MM.1S (cell line): ENCODE measurements around the gene IKBKG.
A peak's percentile ranks its signal among the peaks of the same experiment; 100 is the strongest.
"Not testable (repeated sequence)": the region's sequence is repeated elsewhere in the genome, so short reads cannot be mapped to it uniquely, and the experiment has no call there.

ENCODE experiments used
- DNase-seq: peaks from one replicate; pipeline ENCODE4 v3.0.0-alpha.2; 2015
- H2AFZ ChIP-seq: fragments of 300-600 bp; sonication (generic); 2 replicates; pipeline ENCODE4 v1.6.0; 2016; ENCODE audit warnings: antibody characterized with exemption, low read length
- H3F3A ChIP-seq: fragments of 300-600 bp; sonication (generic); 2 replicates; pipeline ENCODE4 v1.6.1; 2016; ENCODE audit warnings: mild to moderate bottlenecking, antibody characterized with exemption, low read length, moderate library complexity, mixed read lengths; ENCODE audit not compliant: insufficient read depth
- H3K27ac ChIP-seq: fragments of 300-600 bp; sonication (generic); 2 replicates; pipeline ENCODE4 v1.5.1; 2016; ENCODE audit warnings: mild to moderate bottlenecking, low read length
- H3K27me3 ChIP-seq: fragments of 300-600 bp; sonication (generic); replicated peaks from 2 replicates; pipeline ENCODE4 v1.6.0; 2016; ENCODE audit warnings: low read length; ENCODE audit not compliant: insufficient read depth
- H3K36me3 ChIP-seq: fragments of 300-600 bp; sonication (generic); replicated peaks from 2 replicates; pipeline ENCODE4 v1.6.1; 2016; ENCODE audit warnings: mild to moderate bottlenecking, low read length, mixed read lengths; ENCODE audit not compliant: insufficient read depth
- H3K4me1 ChIP-seq: fragments of 300-600 bp; sonication (generic); 2 replicates; pipeline ENCODE4 v1.6.1; 2016; ENCODE audit warnings: low read length, mixed read lengths
- H3K4me2 ChIP-seq: fragments of 300-600 bp; sonication (generic); 2 replicates; pipeline ENCODE4 v1.6.0; 2016; ENCODE audit warnings: low read depth, low read length
- H3K4me3 ChIP-seq: fragments of 300-600 bp; sonication (generic); 2 replicates; pipeline ENCODE4 v1.5.1; 2016; ENCODE audit warnings: low read length, mixed read lengths
- H3K79me2 ChIP-seq: fragments of 300-600 bp; sonication (generic); 2 replicates; pipeline ENCODE4 v1.6.1; 2016; ENCODE audit warnings: mixed run types, low read length, mixed read lengths
- H3K9ac ChIP-seq: fragments of 300-600 bp; sonication (generic); 2 replicates; pipeline ENCODE4 v1.6.1; 2016; ENCODE audit warnings: low read length, mixed read lengths
- H3K9me2 ChIP-seq: fragments of 300-600 bp; sonication (generic); replicated peaks from 2 replicates; pipeline ENCODE4 v1.6.1; 2016; ENCODE audit warnings: mild to moderate bottlenecking, low read length, mixed read lengths; ENCODE audit not compliant: insufficient read depth
- H3K9me3 ChIP-seq: fragments of 300-600 bp; sonication (generic); replicated peaks from 2 replicates; pipeline ENCODE4 v1.6.1; 2016; ENCODE audit warnings: mild to moderate bottlenecking, low read length, mixed read lengths; ENCODE audit not compliant: insufficient read depth
- H4K20me1 ChIP-seq: fragments of 300-600 bp; sonication (generic); 2 replicates; pipeline ENCODE4 v1.6.1; 2016; ENCODE audit warnings: mild to moderate bottlenecking, low read length, moderate library complexity, mixed read lengths; ENCODE audit not compliant: insufficient read depth
- CTCF ChIP-seq: fragments of 300-600 bp; sonication (generic); IDR thresholded peaks from 2 replicates; pipeline ENCODE4 v1.5.1; 2016; ENCODE audit warnings: antibody characterized with exemption, low read length, mixed read lengths
- EZH2 ChIP-seq: fragments of 300-600 bp; sonication (generic); optimal IDR thresholded peaks from 2 replicates; pipeline ENCODE3; 2017; ENCODE audit warnings: low read depth, mild to moderate bottlenecking, antibody characterized with exemption, low read length, mixed read lengths
- EZH2phosphoT487 ChIP-seq: fragments of 300-600 bp; sonication (generic); IDR thresholded peaks from 2 replicates; pipeline ENCODE4 v1.6.1; 2018; ENCODE audit warnings: antibody characterized with exemption, low read length

Gene IKBKG

DNA sequence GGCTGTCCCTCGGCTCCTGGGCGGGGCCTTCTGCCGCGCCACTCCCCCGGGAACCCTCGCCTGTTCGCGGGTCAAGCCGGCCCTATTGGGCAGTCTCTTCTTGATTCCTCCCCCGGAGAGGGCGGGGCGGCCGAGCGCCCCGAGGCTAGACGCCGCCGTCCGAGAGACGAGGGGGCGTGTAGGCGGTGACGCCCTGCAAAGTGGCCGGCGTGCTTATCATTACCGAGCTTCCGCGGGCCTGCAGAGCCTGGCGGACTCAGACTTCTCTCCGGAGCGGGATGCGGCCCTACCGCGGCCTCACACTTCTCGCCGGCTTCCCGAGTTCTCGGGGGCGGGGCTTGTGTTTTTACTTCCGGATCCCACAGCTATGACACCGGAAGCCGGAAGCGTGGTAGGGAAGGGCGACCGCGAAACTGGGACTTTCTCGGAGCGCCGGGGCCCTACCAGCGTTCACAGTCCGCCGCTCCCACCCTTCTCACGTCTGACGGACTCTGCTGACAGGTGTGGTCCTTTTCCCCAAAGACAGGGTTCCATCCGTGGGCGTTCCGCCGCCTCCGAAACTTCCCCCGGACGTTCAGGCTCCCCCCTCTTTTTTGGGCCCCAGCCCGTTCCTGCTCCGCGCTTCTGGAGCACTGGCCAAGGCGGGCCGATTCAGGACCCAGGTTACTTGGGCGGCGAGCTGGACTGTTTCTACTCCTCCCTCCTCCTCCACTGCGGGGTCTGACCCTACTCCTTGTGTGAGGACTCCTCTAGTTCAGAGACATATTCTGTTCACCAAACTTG, at the start of gene IKBKG:
IKBKG (plus strand) TSS at position 376 of the 783 bp plus-strand sequence. CDS start 4,383 bp downstream, outside the sequence.
- Histone ChIP-seq H2AFZ (peak within 1 kb of the TSS; percentile 77), H3K9me3 (no peaks in the 10 kb centered on the region), H3K36me3 (no peaks in the 10 kb centered on the region), H3K4me1 (0 out of 2 replicates have a peak, but pooled peaks cover 4% of the 10 kb centered on the region), H3K27ac (peak within 1 kb of the TSS; percentile 85), H4K20me1 (no peaks in the 10 kb centered on the region), H3K9me2 (no peaks in the 10 kb centered on the region), H3K9ac (peak within 1 kb of the TSS; percentile 74), H3K4me3 (peak within 1 kb of the TSS; percentile 94), H3K4me2 (peak within 1 kb of the TSS; percentile 94), H3K27me3 (no peaks in the 10 kb centered on the region), H3F3A (no peaks in the 10 kb centered on the region), H3K79me2 (peaks cover 38% of the 10 kb centered on the region)
- peak; percentile 86 for DNase-seq
- TF ChIP-seq EZH2 = no peak
- no peak for TF ChIP-seq CTCF
- TF ChIP-seq EZH2phosphoT487 = no peak

GRCh38 chrX:154501423-154501822, 46.0 kb upstream of the IKBKG start:
- not testable (repeated sequence) for H2AFZ ChIP-seq, H3K4me1 ChIP-seq, H3K27me3 ChIP-seq, H3K9me3 ChIP-seq, H4K20me1 ChIP-seq, H3K9ac ChIP-seq, H3K4me3 ChIP-seq, H3K27ac ChIP-seq, H3K79me2 ChIP-seq, H3K9me2 ChIP-seq, H3K4me2 ChIP-seq, H3F3A ChIP-seq, H3K36me3 ChIP-seq, DNase-seq

DNA sequence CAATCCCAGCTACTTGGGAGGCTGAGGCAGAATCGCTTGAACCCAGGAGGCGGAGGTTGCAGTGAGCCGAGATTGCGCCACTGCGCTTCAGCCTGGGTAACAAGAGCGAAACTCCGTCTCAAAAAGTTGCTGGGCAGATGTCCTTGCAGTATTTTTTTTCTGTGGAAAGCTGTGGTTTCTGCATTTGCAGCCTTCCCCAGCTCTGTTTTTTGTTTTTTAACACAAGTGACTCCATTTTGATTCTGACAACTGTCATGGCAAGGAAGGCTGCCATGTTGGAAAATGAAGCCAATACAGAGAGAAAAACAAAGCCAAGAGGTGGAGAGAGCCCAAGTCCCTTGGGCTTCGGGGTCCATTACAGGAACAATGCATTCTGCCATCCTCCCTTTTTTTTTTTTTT, 45.3 kb upstream of the IKBKG start:
- TF ChIP-seq CTCF (no peak), EZH2 (no peak), EZH2phosphoT487 (no peak)
- no peak overlapping the region for H3K9ac ChIP-seq
- H3K4me3 ChIP-seq = no peak overlapping the region
- no peak overlapping the region for H3K4me2 ChIP-seq
- no peaks in the 10 kb centered on the region for H3K36me3 ChIP-seq
- H2AFZ ChIP-seq = no peak overlapping the region
- no peaks in the 10 kb centered on the region for H3K9me3 ChIP-seq
- no peaks in the 10 kb centered on the region for H3K9me2 ChIP-seq
- no peak for DNase-seq
- H3K27me3 ChIP-seq = no peaks in the 10 kb centered on the region
- H3F3A ChIP-seq = no peaks in the 10 kb centered on the region
- H3K79me2 ChIP-seq = no peaks in the 10 kb centered on the region
- H3K27ac ChIP-seq = no peak overlapping the region
- no peaks in the 10 kb centered on the region for H4K20me1 ChIP-seq
- no peaks in the 10 kb centered on the region for H3K4me1 ChIP-seq

- H4K20me1 ChIP-seq = no peaks in the 10 kb centered on the region
- TF ChIP-seq EZH2 (no peak), EZH2phosphoT487 (no peak), CTCF (no peak)
These were observed 44.4 kb upstream of the IKBKG start for GRCh38 chrX:154502989-154503388.

More at GRCh38 chrX:154502989-154503388, 44.4 kb upstream of the IKBKG start:
- H3K4me3 ChIP-seq = no peak overlapping the region
- H3K4me1 ChIP-seq = no peaks in the 10 kb centered on the region
- H3K4me2 ChIP-seq = no peak overlapping the region
- DNase-seq = no peak
- H3F3A ChIP-seq = no peaks in the 10 kb centered on the region
- no peaks in the 10 kb centered on the region for H3K9me2 ChIP-seq
- H3K27ac ChIP-seq = no peak overlapping the region
- no peak overlapping the region for H3K9ac ChIP-seq
- no peaks in the 10 kb centered on the region for H3K36me3 ChIP-seq
- H3K27me3 ChIP-seq = no peaks in the 10 kb centered on the region
- H3K9me3 ChIP-seq = no peaks in the 10 kb centered on the region
- H3K79me2 ChIP-seq = no peaks in the 10 kb centered on the region
- H2AFZ ChIP-seq = no peak overlapping the region
